Ovary (tissue), 9 donors: ENCODE measurements around the gene OR6B3. TPM values are rescaled to one million over a fixed set of nuclear protein-coding genes. Genes with fewer than 3 reads are reported as not detected.

ENCODE experiments used
- DNase-seq, 5 donors: peaks; one replicate each; pipeline ENCODE4 v3.0.0-alpha.2; 2019 to 2020
- H3K27ac ChIP-seq, 2 donors: fragments of 200-600 bp; one replicate each; pipeline versions ENCODE4 v1.5.1 to v1.8.0; 2019 to 2022
- H3K27me3 ChIP-seq: fragments of 200-600 bp; one replicate; pipeline ENCODE4 v1.8.0; 2022
- H3K36me3 ChIP-seq: fragments of 200-600 bp; sonication (generic); one replicate; pipeline ENCODE4 v1.5.1; 2019
- H3K4me1 ChIP-seq: one replicate; pipeline ENCODE4 v1.8.1; 2013; ENCODE audit warnings: mild to moderate bottlenecking, moderate library complexity; ENCODE audit not compliant: insufficient read depth
- H3K4me3 ChIP-seq: fragments of 200-600 bp; sonication (generic); one replicate; pipeline ENCODE4 v1.5.1; 2017
- H3K9me3 ChIP-seq, 2 donors: fragments of 200-600 bp in 1 of 2; sonication (generic) in 1 of 2; one replicate each; pipeline versions ENCODE4 v1.5.1 to v1.8.1; 2013 to 2019; ENCODE audit warnings: mild to moderate bottlenecking in 1 of 2, moderate library complexity in 1 of 2
- EP300 ChIP-seq: sonication (generic); formaldehyde crosslinking; IDR thresholded peaks from one replicate; pipeline ENCODE4 v1.6.1; 2017; ENCODE audit warnings: antibody characterized with exemption
- POLR2A ChIP-seq: fragments of 450-650 bp; IDR thresholded peaks from one replicate; pipeline ENCODE4 v1.6.1; 2017; ENCODE audit warnings: antibody characterized with exemption, mild to moderate bottlenecking, moderate library complexity
- WGBS, 3 donors: extraction: QIAGEN DNeasy Blood & Tissue Kit in 1 of 3; methylation state at CpG; one replicate each; pipeline versions ENCODE4 v1.1.5 to v1.1.7; 2013 to 2017; 5-methylcytosine and 5-hydroxymethylcytosine counted together
- intact Hi-C, 4 donors: fragments of 100-400 bp; cut with DNase I; formaldehyde crosslinking; loops; one replicate each; pipeline versions ENCODE4 v1.11.0 to v1.15.1; 2022 to 2023
- polyA plus RNA-seq, 2 donors: library from polyadenylated mRNA; stranded (reverse); fragments of 200-250 nt in 1 of 2; fragments of 350-450 nt in 1 of 2; fragmentation: Illumina TruSeq in 1 of 2; extraction: RNeasy Lipid Tissue Mini Kit (QIAGEN cat#74804) in 1 of 2; gene quantifications; one replicate each; pipeline ENCODE4 v1.2.3, GENCODE V29; 2013 to 2014
- total RNA-seq, 7 donors: library from RNA; depleted of rRNA in 2 of 7; stranded (reverse); fragments of >200 nt in 2 of 7; fragmentation: NEBNext Ultra II Directional in 3 of 7; extraction: Animal tissue kit (Norgen Biotek cat#: 25700) in 3 of 7; gene quantifications; one replicate each; pipeline versions ENCODE4 v1.1.0 to v1.2.4, GENCODE V29; 2016 to 2023
- TF ChIP-seq, protein P1 (sequence below), 3 donors: fragments of 450-650 bp in 2 of 3; fragments of 200-600 bp in 1 of 3; IDR thresholded peaks; one replicate each; pipeline versions ENCODE4 v1.5.1 to v1.8.0; 2016 to 2022; ENCODE audit warnings: antibody characterized with exemption in 3 of 3, mild to moderate bottlenecking in 1 of 3
- donor health status: DM: no; HTN: no; CAD: no; lungs with moderate emphysema.
- donor health status: DM: no; HTN: no; CAD: no.
- donor health status: Bipolar disorder and iron deficiency.
- donor health status: DM: yes; HTN: yes; CAD: no.
- donor health status: DM: no; HTN: no; CAD: no.
- donor health status: DM: yes; HTN: yes; CAD: no.

Gene OR6B3
- total and polyA plus RNA-seq, 9 donors: not detected

DNA sequence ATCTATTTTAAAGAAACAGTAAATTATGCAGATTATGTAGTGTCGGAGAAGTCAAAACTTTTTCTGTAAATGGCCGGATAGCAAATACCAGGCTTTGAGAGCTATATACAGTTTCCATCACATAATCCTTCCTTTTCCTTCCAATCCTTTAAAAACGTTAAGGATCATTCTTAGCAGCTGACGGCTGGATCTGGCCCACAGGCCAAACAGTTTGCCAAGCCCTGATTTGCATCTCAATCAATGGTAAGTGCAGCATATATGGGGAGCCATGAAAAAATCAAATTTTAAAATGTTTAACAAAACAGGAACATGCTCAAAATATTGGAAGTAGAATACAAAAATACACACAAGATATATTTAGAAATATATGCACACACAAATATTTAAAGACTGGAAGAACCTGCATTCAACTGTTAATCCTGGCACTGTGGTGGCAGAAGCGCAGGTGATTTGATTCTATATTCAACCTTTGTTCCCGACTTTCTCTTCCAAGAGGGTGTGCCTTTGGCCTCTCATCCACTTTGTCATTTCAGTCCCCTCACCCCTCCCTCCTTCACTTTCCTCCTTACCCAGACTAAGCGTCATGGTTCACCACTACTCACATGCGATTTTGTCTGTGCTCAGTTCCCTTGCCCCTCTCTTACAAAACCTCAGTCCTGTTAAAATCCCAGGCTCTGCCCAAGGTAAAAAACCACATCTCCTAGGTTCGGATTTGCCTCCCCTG is 55.5 kb downstream of the OR6B3 start:
- TF ChIP-seq, protein P1, sequence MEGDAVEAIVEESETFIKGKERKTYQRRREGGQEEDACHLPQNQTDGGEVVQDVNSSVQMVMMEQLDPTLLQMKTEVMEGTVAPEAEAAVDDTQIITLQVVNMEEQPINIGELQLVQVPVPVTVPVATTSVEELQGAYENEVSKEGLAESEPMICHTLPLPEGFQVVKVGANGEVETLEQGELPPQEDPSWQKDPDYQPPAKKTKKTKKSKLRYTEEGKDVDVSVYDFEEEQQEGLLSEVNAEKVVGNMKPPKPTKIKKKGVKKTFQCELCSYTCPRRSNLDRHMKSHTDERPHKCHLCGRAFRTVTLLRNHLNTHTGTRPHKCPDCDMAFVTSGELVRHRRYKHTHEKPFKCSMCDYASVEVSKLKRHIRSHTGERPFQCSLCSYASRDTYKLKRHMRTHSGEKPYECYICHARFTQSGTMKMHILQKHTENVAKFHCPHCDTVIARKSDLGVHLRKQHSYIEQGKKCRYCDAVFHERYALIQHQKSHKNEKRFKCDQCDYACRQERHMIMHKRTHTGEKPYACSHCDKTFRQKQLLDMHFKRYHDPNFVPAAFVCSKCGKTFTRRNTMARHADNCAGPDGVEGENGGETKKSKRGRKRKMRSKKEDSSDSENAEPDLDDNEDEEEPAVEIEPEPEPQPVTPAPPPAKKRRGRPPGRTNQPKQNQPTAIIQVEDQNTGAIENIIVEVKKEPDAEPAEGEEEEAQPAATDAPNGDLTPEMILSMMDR (IDR thresholded peaks at IDR 0.05): no peak
- TF ChIP-seq EP300: no peak
- no peak for TF ChIP-seq POLR2A
- 80 to 82% (median 80%) methylated on average over 9 of the region's 9 CpGs for WGBS, 3 donors
- intact Hi-C loops: loop anchor here in 2 of 4 donors (10.0 kb wide), 2 partner anchors 63 to 963 kb away; no protein-coding TSS in a partner anchor
- Histone ChIP-seq H3K36me3 (no peaks in the 10 kb centered on the region), H3K4me3 (no peak overlapping the region), H3K27ac (no peak overlapping the region), H3K27me3 (no peaks in the 10 kb centered on the region), H3K9me3 (no peaks in the 10 kb centered on the region), H3K4me1 (no peaks in the 10 kb centered on the region)
- no peak for DNase-seq

Other genes starting within 250 kb of the OR6B3 start
- 100 to 1,000 TPM in 3 of 7 donors, 10 to 100 TPM in 4; 57.2 to 111 (median 97.0) TPM for gene NDUFA10, start 28.2 kb downstream of the OR6B3 start, total RNA-seq
- gene NDUFA10, start 28.2 kb downstream of the OR6B3 start, polyA plus RNA-seq: 100 to 1,000 TPM in 1 of 2 donors, 10 to 100 TPM in 1; 56.6 to 136 TPM
- not detected for gene OR6B2, start 23.1 kb downstream of the OR6B3 start, total RNA-seq
- gene OR6B2, start 23.1 kb downstream of the OR6B3 start, polyA plus RNA-seq: not detected
- 100 to 1,000 TPM in 4 of 7 donors, 10 to 100 TPM in 3; 92.1 to 286 (median 101) TPM for gene COPS9, start 82.8 kb upstream of the OR6B3 start, total RNA-seq
- 100 to 1,000 TPM in 1 of 2 donors, 10 to 100 TPM in 1; 42.1 to 236 TPM for gene COPS9, start 82.8 kb upstream of the OR6B3 start, polyA plus RNA-seq
- not detected for gene OTOS, start 87.1 kb upstream of the OR6B3 start, total RNA-seq
- not detected for gene OTOS, start 87.1 kb upstream of the OR6B3 start, polyA plus RNA-seq